HL-60 (cell line): ENCODE data around the gene MED13L.

Experiments
- GABPA ChIP-seq: IDR thresholded peaks from 2 replicates; pipeline ENCODE4 v1.6.1; 2012; ENCODE audit warnings: low read depth
- TF ChIP-seq, protein P1 (sequence below): IDR thresholded peaks from one replicate; pipeline ENCODE4 v1.5.1; 2011; ENCODE audit warnings: low read length, control low read depth, inconsistent platforms; ENCODE audit not compliant: insufficient read depth

DNA sequence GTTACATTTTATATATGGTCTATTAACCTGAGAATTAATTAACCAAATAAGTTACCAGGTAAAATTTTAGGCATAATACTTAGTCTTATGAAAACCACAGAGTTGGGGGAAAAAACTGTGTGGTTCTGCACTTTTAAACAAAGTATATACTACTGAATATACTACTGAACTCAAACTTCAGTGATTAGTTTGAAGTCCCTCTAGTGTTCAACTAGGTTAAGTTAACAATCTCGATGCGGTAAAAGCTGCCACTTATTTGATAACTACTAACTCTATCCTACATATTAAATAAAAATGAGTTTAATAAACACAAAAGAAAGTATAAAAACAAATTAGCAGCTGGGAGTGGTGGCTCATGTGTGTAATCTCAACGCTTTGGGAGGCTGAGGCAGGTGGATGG is 56.7 kb downstream of the MED13L start:
- no peak for TF ChIP-seq GABPA
- TF ChIP-seq, protein P1, sequence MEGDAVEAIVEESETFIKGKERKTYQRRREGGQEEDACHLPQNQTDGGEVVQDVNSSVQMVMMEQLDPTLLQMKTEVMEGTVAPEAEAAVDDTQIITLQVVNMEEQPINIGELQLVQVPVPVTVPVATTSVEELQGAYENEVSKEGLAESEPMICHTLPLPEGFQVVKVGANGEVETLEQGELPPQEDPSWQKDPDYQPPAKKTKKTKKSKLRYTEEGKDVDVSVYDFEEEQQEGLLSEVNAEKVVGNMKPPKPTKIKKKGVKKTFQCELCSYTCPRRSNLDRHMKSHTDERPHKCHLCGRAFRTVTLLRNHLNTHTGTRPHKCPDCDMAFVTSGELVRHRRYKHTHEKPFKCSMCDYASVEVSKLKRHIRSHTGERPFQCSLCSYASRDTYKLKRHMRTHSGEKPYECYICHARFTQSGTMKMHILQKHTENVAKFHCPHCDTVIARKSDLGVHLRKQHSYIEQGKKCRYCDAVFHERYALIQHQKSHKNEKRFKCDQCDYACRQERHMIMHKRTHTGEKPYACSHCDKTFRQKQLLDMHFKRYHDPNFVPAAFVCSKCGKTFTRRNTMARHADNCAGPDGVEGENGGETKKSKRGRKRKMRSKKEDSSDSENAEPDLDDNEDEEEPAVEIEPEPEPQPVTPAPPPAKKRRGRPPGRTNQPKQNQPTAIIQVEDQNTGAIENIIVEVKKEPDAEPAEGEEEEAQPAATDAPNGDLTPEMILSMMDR: no peak
